AG10803 (cell line): Measurements from ENCODE around the gene BORCS6.
"Not testable (repeated sequence)": the region's sequence is repeated elsewhere in the genome, so short reads cannot be mapped to it uniquely, and the experiment has no call there.

Experiments
- DNase-seq: peaks from one replicate; pipeline ENCODE4 v3.0.0; 2010; ENCODE audit warnings: low read depth
- H3K4me3 ChIP-seq: 2 replicates; pipeline ENCODE4 v1.5.1; 2011; ENCODE audit warnings: mild to moderate bottlenecking, low read length, control low read depth
- CTCF ChIP-seq: conservative IDR thresholded peaks from 2 replicates; pipeline ENCODE4 v1.5.1; 2011; ENCODE audit warnings: mild to moderate bottlenecking, low read length, control low read depth, inconsistent platforms

Gene BORCS6

DNA sequence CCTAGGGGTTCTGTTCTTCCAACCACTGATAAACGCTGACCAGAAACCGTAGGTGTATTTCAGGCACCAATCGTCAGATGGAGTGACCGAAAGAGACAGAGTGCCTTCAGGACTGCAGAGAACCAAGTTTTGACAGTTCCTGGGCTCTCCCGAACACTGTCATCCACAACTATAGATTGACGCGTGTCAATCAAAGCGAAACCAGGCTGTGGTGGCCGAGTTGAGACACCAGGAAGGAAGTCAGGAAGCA lies 32.3 kb upstream of the BORCS6 start:
- DNase-seq = no peak
- TF ChIP-seq CTCF = no peak
- H3K4me3 ChIP-seq = peak overlapping the region; percentile 89

DNA sequence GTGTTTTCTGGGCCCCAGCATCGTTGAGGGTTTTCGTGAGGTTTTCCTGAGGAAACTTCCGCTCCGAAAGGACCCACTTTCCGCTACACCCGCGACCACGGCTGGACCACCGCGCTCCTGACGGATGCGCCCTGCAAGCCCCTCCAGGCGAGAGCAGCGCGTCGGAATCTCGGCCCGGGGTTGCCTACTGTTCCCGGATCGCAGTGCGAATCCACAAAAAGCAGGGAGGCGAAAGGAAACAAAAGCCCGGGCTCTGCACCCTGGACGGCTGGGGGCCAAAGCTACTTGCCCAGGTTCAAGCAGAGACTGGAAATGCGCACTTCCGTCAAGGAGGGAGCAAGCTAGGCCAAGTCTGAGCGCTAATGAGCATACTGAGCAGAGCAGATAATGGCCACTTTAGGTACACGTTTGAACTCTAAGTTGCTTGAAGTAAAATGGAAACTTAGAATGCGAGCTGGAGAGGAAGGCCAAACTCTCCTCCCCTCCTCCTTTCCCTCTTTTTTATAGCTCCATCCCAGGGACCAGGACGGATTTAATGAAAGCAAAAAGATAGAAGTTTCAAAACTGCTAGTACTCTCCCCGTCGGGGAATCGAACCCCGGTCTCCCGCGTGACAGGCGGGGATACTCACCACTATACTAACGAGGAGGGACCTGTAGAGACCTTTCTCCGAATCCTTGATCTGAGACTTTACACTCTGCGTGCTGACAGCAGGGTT lies 31.8 kb upstream of the BORCS6 start:
- H3K4me3 ChIP-seq = peak overlapping the region; percentile 89
- no peak for TF ChIP-seq CTCF
- DNase-seq = peak; percentile 88

DNA sequence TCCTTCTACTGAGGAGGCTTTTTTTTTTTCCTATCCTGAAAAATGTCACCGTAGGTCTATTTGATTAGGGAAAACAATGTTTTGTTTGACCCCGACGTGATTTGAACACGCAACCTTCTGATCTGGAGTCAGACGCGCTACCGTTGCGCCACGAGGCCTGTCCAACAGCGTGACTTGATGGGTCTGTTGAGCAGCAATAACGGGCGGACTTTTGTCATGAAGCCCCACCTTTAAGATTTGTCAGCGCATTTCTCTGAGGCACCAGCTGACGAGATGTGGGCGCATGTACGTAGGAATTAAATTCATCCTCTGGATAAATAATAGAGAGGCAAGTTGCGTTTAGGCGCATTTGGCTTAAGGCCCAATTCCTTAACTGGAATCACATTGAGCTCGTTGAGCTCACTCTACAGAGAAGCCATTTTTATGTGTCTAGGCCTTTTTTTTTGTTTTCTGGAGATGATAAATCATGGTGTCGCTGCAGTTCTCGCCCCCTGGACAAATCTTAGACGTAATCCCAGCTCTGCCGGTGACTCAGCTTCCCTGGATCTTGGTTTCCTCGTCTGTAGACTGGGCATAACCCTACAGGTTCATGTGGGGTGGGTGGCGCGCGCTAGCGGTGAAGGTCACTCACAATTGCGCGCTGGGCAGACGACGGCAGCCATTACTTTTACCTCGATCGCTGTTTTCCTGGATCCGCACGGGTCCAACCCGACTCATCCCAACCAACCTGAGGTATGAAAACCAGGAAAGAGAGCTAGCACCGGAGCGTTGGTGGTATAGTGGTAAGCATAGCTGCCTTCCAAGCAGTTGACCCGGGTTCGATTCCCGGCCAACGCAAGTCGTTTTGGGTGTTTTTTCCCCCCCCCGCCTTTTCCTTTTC lies 31.0 kb upstream of the BORCS6 start:
- TF ChIP-seq CTCF = no peak
- H3K4me3 ChIP-seq = peak overlapping the region; percentile 89
- DNase-seq = peak; percentile 94

- DNase-seq, H3K4me3 ChIP-seq: not testable (repeated sequence)
Observed at GRCh38 chr17:8214000-8214399, 24.0 kb upstream of the BORCS6 start.

DNA sequence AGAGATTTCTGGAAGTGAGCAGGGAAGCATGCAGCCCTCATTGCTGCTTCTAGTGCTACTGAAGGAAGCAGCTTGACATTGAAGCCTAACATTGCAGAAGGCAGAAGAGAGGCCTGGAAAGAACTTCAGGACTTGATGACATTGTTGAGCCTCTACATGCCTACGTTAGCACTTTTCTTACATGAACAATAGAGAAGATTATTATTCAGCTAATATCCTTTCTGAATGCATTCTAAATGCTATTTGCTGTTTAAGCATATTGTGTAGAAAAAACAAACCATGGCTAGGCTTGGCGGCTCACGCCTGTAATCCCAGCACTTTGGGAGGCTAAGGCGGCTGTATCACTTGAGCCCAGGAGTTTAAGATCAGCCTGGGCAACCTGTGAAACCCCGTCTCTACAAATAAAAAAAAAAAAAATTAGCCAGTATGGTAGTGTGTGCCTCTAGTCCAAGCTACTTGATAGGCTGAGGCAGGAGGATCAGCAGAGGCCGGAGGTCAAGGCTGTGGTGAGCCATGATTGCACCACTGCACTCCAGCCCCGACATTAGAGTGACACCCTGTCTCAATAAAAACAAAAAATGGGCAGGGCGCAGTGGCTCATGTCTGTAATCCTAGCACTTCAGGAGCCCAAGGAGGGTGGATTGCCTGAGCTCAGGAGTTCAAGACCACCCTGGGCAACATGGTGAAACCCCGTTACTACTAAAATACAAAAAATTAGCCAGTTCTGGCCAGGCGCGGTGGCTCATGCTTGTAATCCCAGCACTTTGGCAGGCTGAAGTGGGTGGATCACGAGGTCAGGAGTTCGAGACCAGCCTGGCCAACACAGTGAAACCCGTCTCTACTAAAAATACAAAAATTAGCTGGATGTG lies 22.6 kb upstream of the BORCS6 start:
- no peak for DNase-seq
- no peak for TF ChIP-seq CTCF
- H3K4me3 ChIP-seq = no peak overlapping the region

DNA sequence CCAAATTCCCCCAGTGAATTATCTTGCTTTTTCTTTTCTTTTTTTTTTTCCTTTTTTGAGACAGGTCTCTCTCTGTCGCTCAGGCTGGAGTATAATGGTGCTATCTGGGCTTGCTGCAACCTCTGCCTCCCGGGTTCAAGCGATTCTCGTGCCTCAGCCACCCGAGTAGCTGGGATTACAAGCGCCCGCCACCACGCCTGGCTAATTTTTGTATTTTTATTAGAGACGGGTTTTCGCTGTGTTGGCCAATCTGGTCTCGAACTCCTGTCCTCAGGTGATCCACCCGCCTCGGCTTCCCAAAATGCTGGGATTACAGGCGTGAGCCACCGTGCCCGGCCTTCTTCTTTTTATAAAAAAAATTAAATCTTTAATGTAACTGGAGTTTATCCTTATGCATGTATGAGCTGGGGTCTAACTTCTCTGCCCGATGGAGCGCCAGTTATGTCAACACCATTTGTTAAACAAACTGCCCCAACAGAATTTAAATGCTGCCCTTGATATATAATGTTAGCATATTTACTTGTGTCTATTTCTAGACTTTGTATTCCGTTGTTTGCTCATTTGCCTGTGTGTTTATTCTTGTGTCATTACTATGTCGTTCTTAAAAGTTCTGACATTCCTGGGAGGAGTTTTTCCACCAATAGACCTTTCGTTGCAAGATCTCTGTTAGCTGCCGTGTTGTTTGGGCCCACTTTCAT lies 20.9 kb upstream of the BORCS6 start:
- TF ChIP-seq CTCF = no peak
- DNase-seq = no peak
- peak overlapping the region; percentile 84 for H3K4me3 ChIP-seq
